HEK293 (cell line): Measurements from ENCODE around the gene PIGO.

Experiments
- CTCF ChIA-PET: fragments of 350-600 bp; formaldehyde crosslinking; extraction: SDS; loops from one replicate; lab custom pipeline; 2021; ENCODE audit warnings: antibody characterized with exemption; lab: Yijun Ruan, JAX
- POLR2A ChIA-PET: fragments of 300-600 bp; formaldehyde crosslinking; extraction: SDS; loops from one replicate; lab custom pipeline; 2020; ENCODE audit warnings: antibody characterized with exemption, inconsistent platforms; lab: Yijun Ruan, JAX
- H3K27ac ChIP-seq: fragments of 200-500 bp; sonication (Bioruptor generic); 2 replicates; pipeline ENCODE4 v1.5.1; 2014; ENCODE audit warnings: low read depth, low read length, control low read depth, inconsistent platforms; ENCODE audit errors: extremely low read depth
- H3K36me3 ChIP-seq, 2 experiments: fragments of 200-500 bp in 1 of 2; sonication (Bioruptor generic) in 1 of 2; 1 replicate in 1 of 2; 2 replicates in 1 of 2; pipeline ENCODE4 v1.5.1; 2014 to 2017; ENCODE audit warnings: inconsistent platforms in 2 of 2, low read length in 2 of 2; ENCODE audit not compliant: control insufficient read depth in 2 of 2, insufficient read depth in 1 of 2
- H3K4me1 ChIP-seq: fragments of 200-500 bp; sonication (Bioruptor generic); 2 replicates; pipeline ENCODE4 v1.5.1; 2014; ENCODE audit warnings: mild to moderate bottlenecking, low read length, inconsistent platforms; ENCODE audit not compliant: control insufficient read depth, insufficient read depth
- H3K4me3 ChIP-seq: 2 replicates; pipeline ENCODE4 v1.5.1; 2011; ENCODE audit warnings: low read depth, mild to moderate bottlenecking, control low read depth, low read length, moderate library complexity
- H3K9me3 ChIP-seq: fragments of 200-500 bp; sonication (Bioruptor generic); 2 replicates; pipeline ENCODE4 v1.5.1; 2014; ENCODE audit warnings: low read depth, low read length, inconsistent platforms; ENCODE audit not compliant: control insufficient read depth, insufficient read depth
- GLI2 ChIP-seq: fragments of 450-650 bp; formaldehyde crosslinking; IDR thresholded peaks from 2 replicates; pipeline ENCODE4; 2017; ENCODE audit warnings: missing biosample characterization, missing genetic modification characterization, low read depth, borderline replicate concordance
- KLF8 ChIP-seq: fragments of 450-650 bp; formaldehyde crosslinking; IDR thresholded peaks from 2 replicates; pipeline ENCODE4 v1.5.1; 2016; ENCODE audit warnings: missing biosample characterization, missing genetic modification characterization
- PATZ1 ChIP-seq: fragments of 450-650 bp; formaldehyde crosslinking; IDR thresholded peaks from 2 replicates; pipeline ENCODE4 v1.5.1; 2016; ENCODE audit warnings: missing biosample characterization, missing genetic modification characterization
- PRDM1 ChIP-seq: fragments of 450-650 bp; formaldehyde crosslinking; IDR thresholded peaks from 2 replicates; pipeline ENCODE4; 2016; ENCODE audit warnings: missing biosample characterization, missing genetic modification characterization
- ZBTB1 ChIP-seq: fragments of 450-650 bp; formaldehyde crosslinking; IDR thresholded peaks from 2 replicates; pipeline ENCODE4 v1.5.1; 2016; ENCODE audit warnings: missing biosample characterization, missing genetic modification characterization
- ZBTB20 ChIP-seq: fragments of 450-650 bp; formaldehyde crosslinking; IDR thresholded peaks from 2 replicates; pipeline ENCODE4 v1.5.1; 2016; ENCODE audit warnings: missing biosample characterization, missing genetic modification characterization
- ZIC2 ChIP-seq: fragments of 450-650 bp; formaldehyde crosslinking; IDR thresholded peaks from 2 replicates; pipeline ENCODE4 v1.5.1; 2016; ENCODE audit warnings: missing biosample characterization, missing genetic modification characterization
- ZNF202 ChIP-seq: fragments of 450-650 bp; formaldehyde crosslinking; IDR thresholded peaks from 2 replicates; pipeline ENCODE4 v1.5.1; 2016; ENCODE audit warnings: missing biosample characterization, missing genetic modification characterization, borderline replicate concordance
- ZNF239 ChIP-seq: fragments of 450-650 bp; formaldehyde crosslinking; IDR thresholded peaks from 2 replicates; pipeline ENCODE4 v1.5.1; 2016; ENCODE audit warnings: missing biosample characterization, missing genetic modification characterization
- ZNF354C ChIP-seq: fragments of 450-650 bp; formaldehyde crosslinking; IDR thresholded peaks from 2 replicates; pipeline ENCODE4 v1.5.1; 2016; ENCODE audit warnings: missing biosample characterization, missing genetic modification characterization, low read depth, borderline replicate concordance
- ZNF366 ChIP-seq: fragments of 450-650 bp; formaldehyde crosslinking; conservative IDR thresholded peaks from 2 replicates; pipeline ENCODE4 v1.5.1; 2016; ENCODE audit warnings: missing biosample characterization, missing genetic modification characterization
- ZNF391 ChIP-seq: fragments of 450-650 bp; formaldehyde crosslinking; IDR thresholded peaks from 2 replicates; pipeline ENCODE4 v1.5.1; 2016; ENCODE audit warnings: low read depth, missing biosample characterization, missing genetic modification characterization, borderline replicate concordance
- ZNF473 ChIP-seq: fragments of 450-650 bp; formaldehyde crosslinking; IDR thresholded peaks from 2 replicates; pipeline ENCODE4 v1.5.1; 2017; ENCODE audit warnings: missing biosample characterization, missing genetic modification characterization
- ZNF513 ChIP-seq: fragments of 450-650 bp; IDR thresholded peaks from 2 replicates; pipeline ENCODE4 v1.5.1; 2018; ENCODE audit warnings: missing biosample characterization, missing genetic modification characterization
- ZNF558 ChIP-seq: fragments of 450-650 bp; formaldehyde crosslinking; IDR thresholded peaks from 2 replicates; pipeline ENCODE4 v1.5.1; 2016; ENCODE audit warnings: missing biosample characterization, missing genetic modification characterization
- ZNF600 ChIP-seq: fragments of 450-650 bp; formaldehyde crosslinking; IDR thresholded peaks from 2 replicates; pipeline ENCODE4 v1.5.1; 2016; ENCODE audit warnings: missing biosample characterization, missing genetic modification characterization
- ZNF658 ChIP-seq: fragments of 450-650 bp; formaldehyde crosslinking; IDR thresholded peaks from 2 replicates; pipeline ENCODE4; 2016; ENCODE audit warnings: missing biosample characterization, missing genetic modification characterization
- ZNF670 ChIP-seq: fragments of 450-650 bp; formaldehyde crosslinking; IDR thresholded peaks from 2 replicates; pipeline ENCODE4 v1.5.1; 2016; ENCODE audit warnings: missing biosample characterization, missing genetic modification characterization, low read depth
- ZNF747 ChIP-seq: fragments of 450-650 bp; formaldehyde crosslinking; IDR thresholded peaks from 2 replicates; pipeline ENCODE4 v1.5.1; 2016; ENCODE audit warnings: missing biosample characterization, missing genetic modification characterization
- ZSCAN16 ChIP-seq: fragments of 450-650 bp; formaldehyde crosslinking; IDR thresholded peaks from 2 replicates; pipeline ENCODE4 v1.5.1; 2016; ENCODE audit warnings: missing biosample characterization, missing genetic modification characterization
- ZSCAN30 ChIP-seq: fragments of 450-650 bp; IDR thresholded peaks from 2 replicates; pipeline ENCODE4 v1.5.1; 2018; ENCODE audit warnings: missing biosample characterization, mild to moderate bottlenecking, missing genetic modification characterization, moderate library complexity
- ZSCAN5A ChIP-seq: fragments of 450-650 bp; formaldehyde crosslinking; IDR thresholded peaks from 2 replicates; pipeline ENCODE4 v1.5.1; 2016; ENCODE audit warnings: missing biosample characterization, missing genetic modification characterization

The PIGO gene

GRCh38 chr9:35054871-35055644 is 41.3 kb downstream of the PIGO start (continued):
- TF ChIP-seq GLI2 (tag by site-specific recombination) (no peak), ZNF366 (tag by site-specific recombination) (no peak), PATZ1 (tag by site-specific recombination) (no peak), ZSCAN5A (no peak), ZNF239 (tag by site-specific recombination) (no peak), ZNF658 (tag by site-specific recombination) (no peak), ZSCAN16 (tag by site-specific recombination) (no peak), ZSCAN30 (no peak), ZIC2 (tag by site-specific recombination) (no peak), ZNF670 (tag by site-specific recombination) (no peak)

- TF ChIP-seq PRDM1 (no peak), ZNF670 (tag by site-specific recombination) (no peak), ZNF558 (no peak), ZBTB1 (no peak), ZNF513 (tag by site-specific recombination) (no peak), KLF8 (no peak), ZNF600 (tag by site-specific recombination) (no peak), ZNF391 (tag by site-specific recombination) (no peak), ZNF747 (tag by site-specific recombination) (no peak), ZBTB20 (no peak), ZNF473 (tag by site-specific recombination) (no peak), ZNF202 (tag by site-specific recombination) (no peak), ZNF354C (tag by site-specific recombination) (no peak)
- H3K36me3 ChIP-seq, result peaks cover 21 to 85% of the 10 kb centered on the region in 2 experiments
Observed at GRCh38 chr9:35054185-35054835, 42.1 kb downstream of the PIGO start.

More at GRCh38 chr9:35054185-35054835, 42.1 kb downstream of the PIGO start:
- Histone ChIP-seq H3K4me1 (no peaks in the 10 kb centered on the region), H3K9me3 (no peaks in the 10 kb centered on the region), H3K27ac (no peak overlapping the region), H3K4me3 (no peak overlapping the region)
- POLR2A ChIA-PET, result no interaction called here
- CTCF ChIA-PET, result interaction anchor here (0.7 to 2.1 kb wide), 4 partner anchors 10 to 155 kb away, joined by 3 to 8 read pairs (median 4); partner anchors contain the start of gene PIGO
